Measurements from ENCODE around the gene COTL1. TPM values are rescaled to one million over a fixed set of nuclear protein-coding genes. Genes with fewer than 3 reads are reported as not detected.

COTL1 gene
- total and polyA plus RNA-seq, 9 of the 15 experiments (the other 6 are each of a cell fraction or from before 2014, with no cell fraction given), result 27.7 to 185 (median 72.5) TPM

GRCh38 chr16:84535851-84536250 lies 82.0 kb downstream of the COTL1 start (continued):
- no peak for TF ChIP-seq ZNF655 (CRISPR knock-in tag; IDR thresholded peaks at IDR 0.05)
- TF ChIP-seq CLOCK (CRISPR knock-in tag; IDR thresholded peaks at IDR 0.05; ENCODE audit: borderline replicate concordance), result no peak
- no peak for TF ChIP-seq MAFF (IDR thresholded peaks at IDR 0.05; ENCODE audit: low read length)
- no peak for TF ChIP-seq KLF13 (tag; IDR thresholded peaks at IDR 0.05; ENCODE audit: borderline replicate concordance, low read depth)
- no peak for TF ChIP-seq REST (IDR thresholded peaks at IDR 0.05; ENCODE audit: borderline replicate concordance)
- no peak for TF ChIP-seq REST (CRISPR knock-in tag; IDR thresholded peaks at IDR 0.05; ENCODE audit: low read depth)

Measured in K562 (cell line).